8988T (cell line): ENCODE data around the gene EMC1.

ENCODE experiments used
- DNase-seq: peaks from one replicate; pipeline ENCODE4 v3.0.0; 2011

The EMC1 gene

GRCh38 chr1:19213580-19213979 lies 37.7 kb downstream of the EMC1 start:
- no peak for DNase-seq

- no peak for DNase-seq
Observed at GRCh38 chr1:19212167-19212566, 39.2 kb downstream of the EMC1 start.

- no peak for DNase-seq
Observed at GRCh38 chr1:19210772-19211549, 40.4 kb downstream of the EMC1 start.

- peak; percentile 63 for DNase-seq
Observed at GRCh38 chr1:19209990-19210771, 41.1 kb downstream of the EMC1 start, which contains the start of gene UBR4. Gene UBR4 (minus strand): TSS chr1:19210266. CDS start chr1:19210248, 18 bp downstream.

- DNase-seq, result no peak
Observed at GRCh38 chr1:19209439-19209989, 41.8 kb downstream of the EMC1 start.

GRCh38 chr1:19208710-19209438 lies 42.5 kb downstream of the EMC1 start:
- no peak for DNase-seq

GRCh38 chr1:19206947-19207346 lies 44.4 kb downstream of the EMC1 start:
- no peak for DNase-seq

GRCh38 chr1:19205845-19206244 lies 45.5 kb downstream of the EMC1 start:
- no peak for DNase-seq

- no peak for DNase-seq
Observed at GRCh38 chr1:19205403-19205802, 45.9 kb downstream of the EMC1 start.

- DNase-seq, result no peak
Observed at GRCh38 chr1:19204446-19205266, 46.7 kb downstream of the EMC1 start.

GRCh38 chr1:19203440-19203839 lies 47.9 kb downstream of the EMC1 start:
- DNase-seq, result no peak

- DNase-seq, result no peak
Observed at GRCh38 chr1:19202396-19202795, 48.9 kb downstream of the EMC1 start.

GRCh38 chr1:19199969-19200604 lies 51.2 kb downstream of the EMC1 start:
- DNase-seq, result no peak

GRCh38 chr1:19199329-19199968 lies 51.9 kb downstream of the EMC1 start:
- no peak for DNase-seq

- DNase-seq, result no peak
Observed at GRCh38 chr1:19198820-19199219, 52.5 kb downstream of the EMC1 start.

GRCh38 chr1:19197845-19198244 lies 53.5 kb downstream of the EMC1 start:
- no peak for DNase-seq

GRCh38 chr1:19196331-19196730 lies 55.0 kb downstream of the EMC1 start:
- no peak for DNase-seq

- DNase-seq, result no peak
Observed at GRCh38 chr1:19193004-19193403, 58.3 kb downstream of the EMC1 start.

GRCh38 chr1:19191811-19192210 lies 59.5 kb downstream of the EMC1 start:
- no peak for DNase-seq

GRCh38 chr1:19190468-19190867 lies 60.9 kb downstream of the EMC1 start:
- DNase-seq, result no peak

GRCh38 chr1:19189270-19189669 lies 62.1 kb downstream of the EMC1 start:
- no peak for DNase-seq
